A549 treated with CORT108297 at 1 μM for 4 hours (cell line): ENCODE measurements around the gene IKBKE. TPM values are rescaled to one million over a fixed set of nuclear protein-coding genes. Genes with fewer than 3 reads are reported as not detected.

Source experiments
- total RNA-seq: library from RNA; stranded (reverse); fragments of 200-300 nt; extraction: Qiagen RNA extraction; gene quantifications from 5 replicates; pipeline ENCODE4 v1.2.3, GENCODE V29; 2022

IKBKE gene
- total RNA-seq, result 6.3 to 9.1 TPM (median 7.8 TPM) in 5 replicates

GRCh38 chr1:206469933-206470691, at the start of gene IKBKE:
Gene IKBKE, plus strand, starts transcription at chr1:206470476. Its CDS starts 2,752 bp downstream, at chr1:206473228.

GRCh38 chr1:206507284-206508129, 37.2 kb downstream of the IKBKE start, which contains the start of gene RASSF5:
Gene RASSF5, plus strand, starts transcription at chr1:206507531. Its CDS starts 72 bp downstream, at chr1:206507603.

Other genes with a start within 250 kb of the IKBKE start
- gene RASSF5, start 37.1 kb downstream of the IKBKE start, total RNA-seq, result 1.1 to 1.4 TPM (median 1.2 TPM) in 5 replicates
- 32.0 to 35.2 TPM (median 33.9 TPM) in 5 replicates for gene EIF2D, start 142.0 kb downstream of the IKBKE start, total RNA-seq
- gene DYRK3, start 165.1 kb downstream of the IKBKE start, total RNA-seq, result 8.3 to 10.3 TPM (median 9.1 TPM) in 5 replicates
- gene MAPKAPK2, start 214.4 kb downstream of the IKBKE start, total RNA-seq, result 61.6 to 72.7 TPM (median 67.9 TPM) in 5 replicates